Measurements from ENCODE around the gene MYZAP. TPM values are rescaled to one million over a fixed set of nuclear protein-coding genes. Genes with fewer than 3 reads are reported as not detected.

Gene MYZAP
- total RNA-seq, 1 donor from 2014 or later = 3.5 TPM

DNA sequence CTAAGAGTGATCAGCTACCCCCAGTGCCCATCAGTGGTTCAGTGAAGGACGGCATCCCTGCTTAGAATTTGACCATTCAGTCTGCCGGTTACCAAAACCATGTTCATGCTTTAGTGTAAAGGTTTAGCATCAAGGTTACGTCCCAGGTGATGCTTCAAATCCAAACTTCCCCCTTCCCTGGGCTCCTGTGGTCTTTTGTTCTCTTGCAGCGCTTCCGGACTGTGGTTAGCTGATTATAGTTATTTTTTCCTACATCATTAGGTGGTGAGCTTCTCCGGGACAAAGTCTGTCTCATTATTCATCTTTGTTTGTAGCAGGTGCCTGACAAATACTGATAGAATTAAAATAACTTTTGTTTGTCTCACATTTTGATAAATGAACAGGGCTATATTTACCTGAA, 28.3 kb upstream of the MYZAP start:
- DNase-seq = no peak

GRCh38 chr15:57565311-57565710, 26.4 kb upstream of the MYZAP start:
- DNase-seq = no peak

GRCh38 chr15:57566834-57567233, 24.9 kb upstream of the MYZAP start:
- DNase-seq = peak; percentile 37

DNA sequence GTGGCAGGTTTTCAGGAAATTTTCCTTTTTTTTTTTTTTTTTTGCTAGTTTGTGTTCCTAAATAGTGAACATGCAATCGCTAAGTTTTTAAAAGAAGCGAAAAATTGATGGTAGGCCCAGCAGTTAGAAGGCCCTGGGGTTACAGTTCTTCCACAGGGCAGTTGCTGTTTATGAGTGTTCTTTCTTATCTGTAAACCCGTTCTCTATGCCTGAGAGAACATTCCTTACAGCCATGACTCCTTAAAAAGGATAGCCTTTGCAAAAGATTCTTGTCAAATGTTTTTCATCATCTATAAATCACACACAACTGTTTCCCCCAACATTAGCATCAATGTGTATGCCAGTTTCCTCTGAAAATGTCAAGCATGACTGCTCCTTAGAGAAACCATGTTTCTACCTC, 23.8 kb upstream of the MYZAP start:
- DNase-seq = no peak

DNA sequence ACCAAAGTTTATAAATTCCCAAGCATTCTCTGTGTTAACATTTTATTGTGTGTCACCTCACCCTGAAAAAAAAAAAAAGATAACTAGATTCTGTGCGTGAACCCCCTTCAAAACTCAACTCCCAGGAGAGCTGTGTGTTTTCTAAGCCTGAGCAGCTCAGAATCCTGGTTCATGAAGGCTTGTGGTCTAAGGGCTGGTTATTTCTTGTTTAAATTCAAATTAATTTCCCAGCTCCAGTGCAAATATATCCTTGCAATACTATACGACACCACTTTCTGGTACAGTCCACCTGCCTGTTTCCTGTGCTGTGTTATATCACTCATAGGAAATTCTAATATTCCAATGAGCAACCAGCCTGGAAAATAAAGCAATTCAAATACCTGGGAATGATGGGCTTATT, 23.4 kb upstream of the MYZAP start:
- no peak for DNase-seq

DNA sequence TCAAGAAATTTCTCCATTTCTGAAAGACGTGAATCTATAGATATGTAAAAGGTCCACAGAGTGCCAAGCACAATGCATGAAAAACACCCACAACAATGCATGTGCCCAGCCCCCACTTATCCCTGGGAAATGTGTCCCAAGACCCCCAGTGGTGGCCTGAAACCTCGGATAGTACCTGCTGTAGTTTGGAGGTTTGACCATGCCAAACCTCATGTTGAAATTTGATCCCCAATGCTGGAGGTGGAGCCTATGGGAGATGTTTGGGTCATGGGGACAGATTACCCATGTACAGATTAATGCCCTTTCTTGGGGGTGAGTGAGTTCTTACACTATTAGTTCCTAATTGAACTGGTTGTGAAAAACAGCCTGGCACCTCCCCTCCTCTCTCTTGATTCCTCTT, 21.4 kb upstream of the MYZAP start:
- DNase-seq = no peak

- no peak for DNase-seq
Measured at GRCh38 chr15:57570994-57571393, 20.7 kb upstream of the MYZAP start.

DNA sequence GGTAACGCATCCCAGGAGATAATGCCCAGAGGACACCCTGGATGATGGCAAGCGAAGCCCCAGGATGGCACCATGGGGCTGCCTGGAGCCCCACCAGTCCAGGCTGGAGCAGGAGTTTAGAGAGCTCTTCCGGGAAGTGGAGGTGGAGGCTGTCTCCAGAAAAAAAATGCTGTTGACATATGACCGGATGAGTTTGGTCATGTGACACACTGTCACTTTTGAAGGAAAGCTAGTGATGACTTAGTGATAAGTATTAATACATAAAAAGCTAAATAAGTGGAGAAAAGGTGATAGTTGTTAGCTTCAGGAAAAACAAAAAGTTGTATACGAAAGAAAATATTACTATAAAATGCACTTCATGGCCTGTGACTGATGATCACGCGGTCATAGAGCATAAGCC, 20.0 kb upstream of the MYZAP start:
- DNase-seq = no peak

GRCh38 chr15:57572468-57572867, 19.2 kb upstream of the MYZAP start:
- DNase-seq = no peak

DNA sequence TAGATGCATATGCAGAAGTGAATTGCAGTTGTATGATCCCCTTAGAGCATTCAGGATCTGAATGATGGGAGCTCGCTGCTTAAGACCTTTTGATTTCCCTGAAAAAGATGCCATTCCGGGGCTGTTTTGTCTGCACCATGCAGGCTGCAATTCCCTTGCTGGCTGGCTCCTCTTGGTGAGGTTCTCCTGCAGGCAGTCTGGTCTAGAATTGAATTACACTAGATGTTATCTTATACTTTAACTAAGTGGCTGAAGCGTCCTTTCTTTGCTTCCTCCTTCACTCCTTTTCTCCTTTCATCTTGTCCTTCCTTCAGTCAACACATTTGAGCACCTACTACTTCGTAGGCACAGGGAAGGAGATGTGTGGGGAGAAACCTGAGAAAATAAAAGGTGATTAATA, 18.6 kb upstream of the MYZAP start:
- no peak for DNase-seq

GRCh38 chr15:57575363-57575762, 16.3 kb upstream of the MYZAP start:
- no peak for DNase-seq

DNA sequence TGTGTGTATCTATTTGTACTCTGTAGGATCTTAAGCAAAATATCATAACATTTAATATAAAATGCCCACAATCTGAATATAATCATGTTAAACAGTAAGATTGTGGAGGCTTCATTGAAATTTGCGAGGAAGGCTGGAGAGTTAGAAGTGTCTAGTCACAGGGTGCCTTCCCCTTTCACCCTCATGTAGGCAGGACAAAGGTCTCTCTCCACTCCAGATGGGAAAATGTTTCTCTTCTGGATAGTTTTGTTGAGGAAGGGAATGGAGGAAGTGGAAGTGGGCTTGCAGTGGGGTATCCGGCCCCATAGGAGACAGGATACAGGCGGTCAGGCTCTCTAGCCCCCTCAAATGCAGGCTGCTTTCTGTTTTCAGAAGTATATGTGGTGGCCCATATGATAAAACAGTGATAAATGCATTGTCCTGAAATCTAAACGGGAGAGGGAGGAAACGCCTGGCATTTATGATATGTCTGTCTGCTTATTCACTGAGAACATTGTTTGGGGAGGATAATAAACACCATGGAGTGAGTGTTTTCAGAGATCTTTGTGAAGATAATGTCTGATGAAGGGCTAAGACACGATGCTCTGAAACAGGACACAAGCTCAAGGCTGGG, 13.3 kb upstream of the MYZAP start:
- DNase-seq = no peak

- no peak for DNase-seq
Measured at GRCh38 chr15:57580428-57580827, 11.3 kb upstream of the MYZAP start.

DNA sequence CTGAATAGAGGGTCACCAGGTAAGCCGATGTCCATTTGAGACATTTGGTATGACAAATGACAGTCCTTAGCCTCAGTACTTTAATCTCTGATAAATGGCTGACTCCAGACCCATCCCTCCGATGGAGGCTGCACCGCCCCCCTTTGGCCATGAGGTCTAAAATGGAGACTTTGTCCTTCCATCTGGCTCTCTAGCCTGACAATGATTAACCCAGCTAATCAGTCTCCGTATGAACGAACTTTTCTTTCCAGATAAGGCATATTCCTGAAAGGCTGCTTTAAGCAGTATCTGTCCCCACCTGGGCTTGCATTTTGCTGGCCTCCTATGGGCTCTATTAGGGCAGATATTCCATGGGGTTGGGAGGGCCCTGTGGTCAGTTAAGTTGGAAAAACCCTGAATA, 10.8 kb upstream of the MYZAP start:
- no peak for DNase-seq

- DNase-seq = no peak
Measured at GRCh38 chr15:57582090-57582489, 9.6 kb upstream of the MYZAP start.

DNA sequence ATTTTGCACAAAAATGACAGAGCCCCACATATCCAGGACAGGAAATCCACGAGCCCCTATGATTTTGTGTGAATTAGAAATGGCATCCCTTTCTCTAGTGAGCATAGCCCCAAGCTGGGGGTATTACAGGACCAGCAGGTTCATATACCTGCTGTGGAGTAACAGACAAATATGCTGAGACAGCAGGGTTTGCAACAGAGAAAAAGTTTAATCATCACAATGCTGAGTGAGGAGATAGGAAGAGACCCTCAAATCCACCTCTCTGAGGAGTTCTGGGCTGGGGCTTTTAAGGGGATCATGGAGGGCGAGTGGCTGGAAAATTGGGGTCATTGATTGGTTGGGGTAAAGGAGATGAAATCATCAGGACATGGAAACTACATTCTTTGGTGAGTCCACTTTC, 8.4 kb upstream of the MYZAP start:
- DNase-seq = no peak

GRCh38 chr15:57583720-57584119, 8.0 kb upstream of the MYZAP start:
- DNase-seq = no peak

- no peak for DNase-seq
Measured at GRCh38 chr15:57586661-57587424, 4.9 kb upstream of the MYZAP start.

GRCh38 chr15:57589281-57589680, 2.4 kb upstream of the MYZAP start:
- peak; percentile 61 for DNase-seq

DNA sequence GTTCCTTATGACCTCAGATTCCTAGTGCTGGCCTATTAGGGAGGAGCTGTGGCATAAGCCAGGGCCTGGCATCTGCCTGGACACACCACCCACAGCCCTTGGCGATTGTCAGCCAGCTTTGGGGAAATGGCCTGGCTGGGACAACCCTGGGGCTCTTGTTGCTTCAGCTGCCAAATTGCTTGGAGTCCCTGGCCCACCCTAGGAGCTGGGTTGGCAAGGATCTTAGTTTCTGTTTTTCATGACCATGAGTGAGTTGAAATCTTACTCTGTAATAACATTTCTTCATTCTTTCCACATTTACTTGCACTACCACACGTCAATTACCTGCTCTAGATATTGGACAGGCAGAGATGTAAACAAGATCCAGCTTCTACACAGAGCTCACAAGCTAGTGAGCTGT, 1.9 kb upstream of the MYZAP start:
- DNase-seq = peak; percentile 55

DNA sequence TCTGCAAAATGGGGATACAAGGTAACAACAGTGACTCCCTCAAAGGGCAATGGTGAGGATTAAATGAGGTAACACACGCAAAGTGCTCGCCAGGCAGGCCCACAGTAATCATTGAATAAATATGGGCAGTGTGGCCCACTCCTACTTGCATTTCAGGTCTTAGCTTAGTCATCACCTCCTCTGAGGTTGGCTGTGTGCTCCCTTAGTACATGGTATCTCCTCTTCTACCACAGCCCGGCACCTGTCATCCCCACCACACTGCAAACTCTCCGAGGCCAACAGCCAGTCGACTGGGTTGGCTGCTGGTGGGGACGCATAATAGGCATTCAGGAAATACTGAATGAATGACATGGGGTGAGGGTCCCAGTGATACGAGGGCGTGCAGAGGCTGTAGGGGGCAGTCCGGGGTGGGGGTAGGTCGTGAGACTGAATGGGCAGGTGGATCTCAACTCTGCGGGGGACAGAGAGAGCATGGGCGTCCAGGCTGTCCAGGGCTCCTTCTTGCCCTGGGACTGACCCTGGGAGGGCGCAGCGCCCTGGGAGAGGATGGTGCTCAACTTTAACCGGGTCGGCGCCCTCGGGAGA, 375 bp upstream of the MYZAP start:
- DNase-seq = no peak

DNA sequence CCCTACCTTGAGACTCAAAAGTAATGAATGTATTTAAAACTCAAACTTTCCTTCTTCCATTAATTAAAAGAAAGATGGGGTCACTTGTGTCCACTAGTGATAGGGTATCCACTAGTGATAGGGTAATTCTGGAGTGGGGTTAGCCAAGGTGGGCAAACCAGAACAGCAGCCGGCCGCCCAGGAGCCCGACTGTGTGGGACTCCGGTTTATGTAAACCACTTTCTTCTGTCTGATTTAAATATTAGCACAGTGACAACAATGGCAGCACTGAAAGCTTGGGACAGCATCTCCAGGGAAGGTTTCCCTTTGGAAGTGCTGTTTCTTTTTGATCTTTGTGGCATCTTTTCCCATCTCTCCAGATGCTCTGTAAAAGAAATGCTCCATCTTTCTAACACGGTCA, 722 bp downstream of the MYZAP start:
- no peak for DNase-seq

DNA sequence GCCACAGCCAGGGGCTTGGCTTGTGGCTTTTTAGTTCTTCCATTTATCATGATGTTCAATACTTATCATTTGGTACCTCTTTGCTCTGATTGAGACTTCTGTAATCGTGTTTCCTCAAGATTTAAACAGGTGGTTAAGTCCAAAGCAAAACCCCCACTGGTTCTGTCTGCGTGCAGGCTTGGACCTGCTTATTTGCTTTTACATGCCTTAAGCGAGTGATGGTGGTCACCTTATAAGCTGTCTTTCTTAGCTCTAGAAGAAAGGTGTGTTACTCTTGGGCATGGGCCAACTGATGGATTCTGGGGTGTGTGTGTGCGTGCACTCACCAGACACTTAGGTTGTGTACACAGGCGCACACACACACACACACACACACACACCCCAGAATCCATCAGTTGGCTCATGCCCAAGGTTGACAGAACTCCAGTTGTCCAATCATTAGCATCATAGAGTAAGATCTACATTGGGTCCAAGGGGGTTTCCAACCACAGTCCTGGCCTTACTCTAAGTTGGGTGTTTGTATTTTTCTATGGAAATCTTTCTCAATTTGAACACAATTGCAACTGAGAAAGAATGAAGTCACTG, 1.2 kb downstream of the MYZAP start:
- DNase-seq = no peak

GRCh38 chr15:57594479-57594878, 2.8 kb downstream of the MYZAP start:
- no peak for DNase-seq
